Kidney epithelial cell (primary cell): Measurements from ENCODE around the gene SLC15A5. TPM values are rescaled to one million over a fixed set of nuclear protein-coding genes. Genes with fewer than 3 reads are reported as not detected.

ENCODE experiments used
- DNase-seq: peaks from one replicate; pipeline ENCODE4 v3.0.0-alpha.2; 2010; ENCODE audit warnings: low read depth
- H3K27me3 ChIP-seq: 2 replicates; pipeline ENCODE4 v1.6.0; 2011; ENCODE audit warnings: low read length; ENCODE audit not compliant: control insufficient read depth, insufficient read depth
- H3K36me3 ChIP-seq: 2 replicates; pipeline ENCODE4 v1.5.1; 2011; ENCODE audit warnings: low read length; ENCODE audit not compliant: control insufficient read depth, insufficient read depth
- H3K4me3 ChIP-seq: 2 replicates; pipeline ENCODE4 v1.5.1; 2011; ENCODE audit warnings: low read depth, mild to moderate bottlenecking, control low read depth, low read length
- total RNA-seq: library from RNA; depleted of rRNA; stranded (reverse); fragments of >200 nt; gene quantifications from 2 replicates; pipeline ENCODE4 v1.2.3, GENCODE V29; 2015
- TF ChIP-seq, protein P1 (sequence below): IDR thresholded peaks from 2 replicates; pipeline ENCODE4 v1.5.1; 2011; ENCODE audit warnings: mild to moderate bottlenecking, moderate library complexity, low read length, control low read depth, inconsistent platforms; ENCODE audit not compliant: insufficient read depth, poor library complexity, severe bottlenecking

SLC15A5 gene
- total RNA-seq, 1 donor from 2014 or later: not detected

GRCh38 chr12:16261944-16262475, 15.5 kb downstream of the SLC15A5 start:
- TF ChIP-seq, protein P1, sequence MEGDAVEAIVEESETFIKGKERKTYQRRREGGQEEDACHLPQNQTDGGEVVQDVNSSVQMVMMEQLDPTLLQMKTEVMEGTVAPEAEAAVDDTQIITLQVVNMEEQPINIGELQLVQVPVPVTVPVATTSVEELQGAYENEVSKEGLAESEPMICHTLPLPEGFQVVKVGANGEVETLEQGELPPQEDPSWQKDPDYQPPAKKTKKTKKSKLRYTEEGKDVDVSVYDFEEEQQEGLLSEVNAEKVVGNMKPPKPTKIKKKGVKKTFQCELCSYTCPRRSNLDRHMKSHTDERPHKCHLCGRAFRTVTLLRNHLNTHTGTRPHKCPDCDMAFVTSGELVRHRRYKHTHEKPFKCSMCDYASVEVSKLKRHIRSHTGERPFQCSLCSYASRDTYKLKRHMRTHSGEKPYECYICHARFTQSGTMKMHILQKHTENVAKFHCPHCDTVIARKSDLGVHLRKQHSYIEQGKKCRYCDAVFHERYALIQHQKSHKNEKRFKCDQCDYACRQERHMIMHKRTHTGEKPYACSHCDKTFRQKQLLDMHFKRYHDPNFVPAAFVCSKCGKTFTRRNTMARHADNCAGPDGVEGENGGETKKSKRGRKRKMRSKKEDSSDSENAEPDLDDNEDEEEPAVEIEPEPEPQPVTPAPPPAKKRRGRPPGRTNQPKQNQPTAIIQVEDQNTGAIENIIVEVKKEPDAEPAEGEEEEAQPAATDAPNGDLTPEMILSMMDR: no peak
- H3K27me3 ChIP-seq: no peaks in the 10 kb centered on the region
- H3K36me3 ChIP-seq: no peaks in the 10 kb centered on the region
- DNase-seq: no peak
- no peak overlapping the region for H3K4me3 ChIP-seq

- TF ChIP-seq, protein P1: no peak
- Histone ChIP-seq H3K36me3 (no peaks in the 10 kb centered on the region), H3K4me3 (no peak overlapping the region), H3K27me3 (no peaks in the 10 kb centered on the region)
- no peak for DNase-seq
These were observed 17.3 kb downstream of the SLC15A5 start for GRCh38 chr12:16260206-16260605.

DNA sequence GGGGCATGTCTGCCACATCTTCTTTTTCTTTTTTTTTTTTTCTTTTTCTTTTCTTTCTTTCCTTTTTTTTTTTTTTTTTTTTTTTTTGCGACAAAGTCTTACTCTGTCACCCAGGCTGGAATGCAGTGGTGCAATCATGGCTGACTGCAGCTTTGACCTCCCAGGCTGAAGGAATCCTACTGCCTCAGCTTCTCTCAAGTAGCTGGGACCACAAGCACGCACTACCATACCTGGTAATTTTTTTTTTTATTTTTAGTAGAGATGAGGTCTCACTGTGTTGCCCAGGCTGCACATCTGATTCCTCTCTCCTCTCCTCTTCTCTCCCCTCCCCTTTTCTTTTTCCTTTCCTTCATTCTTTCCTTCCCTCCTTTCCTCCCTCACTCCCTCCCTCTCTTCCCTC, 18.5 kb downstream of the SLC15A5 start:
- no peak for DNase-seq

DNA sequence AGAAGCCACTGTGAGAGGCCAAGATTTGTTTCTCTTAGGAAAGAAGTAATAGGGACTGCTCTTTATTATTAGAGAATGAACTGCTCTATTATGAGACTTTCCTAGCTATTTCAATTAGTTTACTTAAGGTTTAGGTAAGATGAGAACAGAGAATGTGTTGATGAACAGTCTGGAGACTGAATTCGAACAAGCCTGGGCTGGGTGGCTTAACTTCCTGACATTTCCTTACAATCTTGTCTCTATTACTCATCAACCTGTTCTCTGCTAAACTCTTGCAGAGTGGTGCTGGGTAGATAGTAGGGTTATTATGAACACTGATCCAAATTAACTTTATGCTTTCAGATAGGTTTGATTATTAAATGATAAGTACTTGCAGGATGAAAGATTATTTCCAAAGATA, 31.2 kb downstream of the SLC15A5 start:
- no peaks in the 10 kb centered on the region for H3K27me3 ChIP-seq
- DNase-seq: no peak
- TF ChIP-seq, protein P1: no peak
- no peaks in the 10 kb centered on the region for H3K36me3 ChIP-seq
- H3K4me3 ChIP-seq: no peak overlapping the region

More for the DNA sequence above, 18.5 kb downstream of the SLC15A5 start:
- no peaks in the 10 kb centered on the region for H3K27me3 ChIP-seq
- H3K36me3 ChIP-seq: no peaks in the 10 kb centered on the region
- TF ChIP-seq, protein P1: no peak
- no peak overlapping the region for H3K4me3 ChIP-seq

DNA sequence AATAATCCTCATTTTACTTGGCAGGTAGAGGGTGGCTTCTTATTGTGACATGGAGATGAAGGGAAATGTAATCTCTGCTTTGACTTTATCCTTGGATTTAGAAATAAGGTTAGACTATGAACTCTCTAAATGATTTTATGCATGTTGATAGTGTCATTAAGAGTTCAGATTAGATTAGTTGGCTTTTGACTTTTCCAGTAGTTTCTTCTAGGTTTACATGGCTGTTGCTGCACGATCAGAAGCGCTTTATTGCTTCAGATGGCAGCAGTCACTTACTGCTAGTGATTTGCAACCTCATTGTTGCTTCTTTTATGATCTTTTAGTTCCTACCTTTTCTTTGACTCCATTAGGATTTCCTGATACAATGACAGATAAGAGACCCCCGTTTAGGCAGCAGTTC, 32.3 kb downstream of the SLC15A5 start:
- Histone ChIP-seq H3K4me3 (no peak overlapping the region), H3K36me3 (no peaks in the 10 kb centered on the region), H3K27me3 (no peaks in the 10 kb centered on the region)
- TF ChIP-seq, protein P1: no peak
- no peak for DNase-seq
